ENCODE measurements around the gene LAMB3. TPM values are rescaled to one million over a fixed set of nuclear protein-coding genes. Genes with fewer than 3 reads are reported as not detected.

LAMB3 gene
- total and polyA plus RNA-seq, 2 experiments from 2014 or later, result 0.21 to 0.48 TPM

DNA sequence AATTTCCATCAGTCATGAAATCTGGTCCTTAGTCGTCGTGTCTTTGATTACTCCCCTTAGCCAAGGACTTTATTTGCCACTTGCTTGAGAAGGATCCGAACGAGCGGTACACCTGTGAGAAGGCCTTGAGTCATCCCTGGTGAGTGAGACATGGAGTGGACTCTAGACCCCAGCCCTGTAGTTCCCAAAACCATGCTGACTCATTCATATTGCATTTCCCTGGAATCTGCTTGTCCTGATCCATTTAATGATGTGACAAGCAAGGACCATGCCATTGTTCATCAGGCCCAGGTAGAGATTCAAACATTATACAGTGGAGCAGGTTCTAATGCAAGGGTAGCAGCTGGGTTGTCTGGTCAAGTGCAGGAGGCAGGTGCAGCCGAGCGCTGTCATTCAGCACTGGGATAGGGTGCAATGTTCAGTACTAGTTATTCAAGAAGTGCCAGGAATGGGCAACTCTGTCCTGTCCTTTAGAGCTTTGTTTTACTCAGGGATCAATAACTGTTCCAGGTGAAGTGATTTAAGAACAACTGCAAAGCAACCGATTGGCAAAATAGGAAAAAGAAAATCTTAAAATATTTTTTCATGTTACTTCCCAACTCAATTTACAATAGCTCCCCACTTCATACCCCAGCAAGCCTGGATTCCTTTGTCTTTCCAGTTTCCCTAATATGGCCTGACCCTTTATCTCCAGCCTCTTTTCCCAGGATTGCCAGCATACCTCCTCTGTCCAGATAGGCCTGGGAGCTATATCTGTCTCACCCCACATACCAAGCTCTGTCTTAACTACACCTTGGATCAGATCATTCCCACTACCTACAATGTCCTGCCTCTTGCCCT lies 42.2 kb downstream of the LAMB3 start:
- Histone ChIP-seq H3K27ac (peak overlapping the region; percentile 89), H3K27me3 (no peaks in the 10 kb centered on the region), H3K4me1 (ENCODE audit: low read depth) (peaks cover 10% of the 10 kb centered on the region), H3K4me3 (no peak overlapping the region), H3K36me3 (no peaks in the 10 kb centered on the region), H3K9me3 (ENCODE audit: low read depth) (no peaks in the 10 kb centered on the region)
- peak in 1 of 2 donors; percentile 42 for DNase-seq (ENCODE audit: low read depth in 1 of 2, low spot score in 1 of 2)
- TF ChIP-seq, protein P1, sequence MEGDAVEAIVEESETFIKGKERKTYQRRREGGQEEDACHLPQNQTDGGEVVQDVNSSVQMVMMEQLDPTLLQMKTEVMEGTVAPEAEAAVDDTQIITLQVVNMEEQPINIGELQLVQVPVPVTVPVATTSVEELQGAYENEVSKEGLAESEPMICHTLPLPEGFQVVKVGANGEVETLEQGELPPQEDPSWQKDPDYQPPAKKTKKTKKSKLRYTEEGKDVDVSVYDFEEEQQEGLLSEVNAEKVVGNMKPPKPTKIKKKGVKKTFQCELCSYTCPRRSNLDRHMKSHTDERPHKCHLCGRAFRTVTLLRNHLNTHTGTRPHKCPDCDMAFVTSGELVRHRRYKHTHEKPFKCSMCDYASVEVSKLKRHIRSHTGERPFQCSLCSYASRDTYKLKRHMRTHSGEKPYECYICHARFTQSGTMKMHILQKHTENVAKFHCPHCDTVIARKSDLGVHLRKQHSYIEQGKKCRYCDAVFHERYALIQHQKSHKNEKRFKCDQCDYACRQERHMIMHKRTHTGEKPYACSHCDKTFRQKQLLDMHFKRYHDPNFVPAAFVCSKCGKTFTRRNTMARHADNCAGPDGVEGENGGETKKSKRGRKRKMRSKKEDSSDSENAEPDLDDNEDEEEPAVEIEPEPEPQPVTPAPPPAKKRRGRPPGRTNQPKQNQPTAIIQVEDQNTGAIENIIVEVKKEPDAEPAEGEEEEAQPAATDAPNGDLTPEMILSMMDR (IDR thresholded peaks at IDR 0.05; ENCODE audit: low read depth, low read length), result no peak

DNA sequence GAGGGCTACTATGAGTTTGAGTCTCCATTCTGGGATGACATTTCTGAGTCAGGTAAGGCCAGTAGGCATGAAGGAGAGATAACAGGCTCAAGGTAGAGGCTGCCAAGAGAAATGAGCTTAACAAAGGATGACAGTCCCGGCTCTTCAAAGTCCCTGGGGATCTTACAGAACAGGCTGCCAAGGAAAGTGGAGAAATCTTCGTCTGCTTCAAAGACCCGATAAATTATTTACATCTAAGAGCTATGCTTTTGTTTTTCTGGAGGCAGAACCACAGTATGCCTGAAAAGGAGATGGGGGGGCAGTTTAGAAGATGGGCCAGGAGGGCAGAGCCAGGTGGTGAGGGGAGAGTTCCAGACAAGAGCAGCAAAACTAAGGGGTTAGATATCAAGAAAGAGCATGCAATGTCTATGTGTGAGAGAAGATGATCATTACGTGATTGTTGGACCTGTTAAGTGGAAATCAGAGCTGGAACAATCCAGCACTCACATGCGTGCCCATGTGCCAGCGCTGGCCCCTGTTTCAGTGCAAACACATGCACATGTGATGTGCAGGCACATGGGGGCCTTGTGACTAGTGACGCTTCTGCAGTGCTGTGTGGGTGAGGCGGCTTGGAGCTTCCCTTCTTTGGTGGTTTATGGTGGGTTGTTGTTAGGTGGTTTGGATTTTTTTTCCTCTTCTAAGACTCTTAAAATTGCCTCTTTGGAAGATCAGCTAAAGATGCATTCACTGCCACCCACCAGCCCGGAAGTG lies 43.0 kb downstream of the LAMB3 start:
- DNase-seq (ENCODE audit: low read depth in 1 of 2, low spot score in 1 of 2), result no peak
- Histone ChIP-seq H3K27ac (peak overlapping the region; percentile 89), H3K4me3 (no peak overlapping the region), H3K27me3 (no peaks in the 10 kb centered on the region), H3K36me3 (no peaks in the 10 kb centered on the region), H3K4me1 (ENCODE audit: low read depth) (peaks cover 15% of the 10 kb centered on the region), H3K9me3 (ENCODE audit: low read depth) (no peaks in the 10 kb centered on the region)
- TF ChIP-seq, protein P1 (IDR thresholded peaks at IDR 0.05; ENCODE audit: low read depth, low read length), result no peak

DNA sequence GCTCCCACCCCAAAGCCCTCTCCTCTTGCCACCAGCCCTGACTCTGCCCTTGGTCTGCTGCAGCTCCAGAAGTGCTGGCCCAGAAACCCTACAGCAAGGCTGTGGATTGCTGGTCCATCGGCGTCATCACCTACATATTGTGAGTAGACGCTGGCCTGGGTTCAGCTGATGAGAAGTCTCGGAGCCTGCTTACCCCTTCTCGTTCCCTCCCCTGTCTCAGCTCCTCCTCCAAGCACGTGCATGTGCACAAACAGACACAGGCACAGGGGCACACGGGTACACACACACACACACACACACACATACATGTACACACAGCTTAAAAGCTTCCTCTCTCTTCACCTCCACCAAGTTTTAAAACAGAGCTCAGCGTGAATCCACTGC lies 44.4 kb downstream of the LAMB3 start:
- no peaks in the 10 kb centered on the region for H3K27me3 ChIP-seq
- H3K4me3 ChIP-seq, result no peak overlapping the region
- no peaks in the 10 kb centered on the region for H3K36me3 ChIP-seq
- no peak overlapping the region for H3K27ac ChIP-seq
- DNase-seq (ENCODE audit: low read depth in 1 of 2, low spot score in 1 of 2), result no peak
- H3K4me1 ChIP-seq (ENCODE audit: low read depth), result peaks cover 21% of the 10 kb centered on the region
- TF ChIP-seq, protein P1 (IDR thresholded peaks at IDR 0.05; ENCODE audit: low read depth, low read length), result no peak
- no peaks in the 10 kb centered on the region for H3K9me3 ChIP-seq (ENCODE audit: low read depth)

DNA sequence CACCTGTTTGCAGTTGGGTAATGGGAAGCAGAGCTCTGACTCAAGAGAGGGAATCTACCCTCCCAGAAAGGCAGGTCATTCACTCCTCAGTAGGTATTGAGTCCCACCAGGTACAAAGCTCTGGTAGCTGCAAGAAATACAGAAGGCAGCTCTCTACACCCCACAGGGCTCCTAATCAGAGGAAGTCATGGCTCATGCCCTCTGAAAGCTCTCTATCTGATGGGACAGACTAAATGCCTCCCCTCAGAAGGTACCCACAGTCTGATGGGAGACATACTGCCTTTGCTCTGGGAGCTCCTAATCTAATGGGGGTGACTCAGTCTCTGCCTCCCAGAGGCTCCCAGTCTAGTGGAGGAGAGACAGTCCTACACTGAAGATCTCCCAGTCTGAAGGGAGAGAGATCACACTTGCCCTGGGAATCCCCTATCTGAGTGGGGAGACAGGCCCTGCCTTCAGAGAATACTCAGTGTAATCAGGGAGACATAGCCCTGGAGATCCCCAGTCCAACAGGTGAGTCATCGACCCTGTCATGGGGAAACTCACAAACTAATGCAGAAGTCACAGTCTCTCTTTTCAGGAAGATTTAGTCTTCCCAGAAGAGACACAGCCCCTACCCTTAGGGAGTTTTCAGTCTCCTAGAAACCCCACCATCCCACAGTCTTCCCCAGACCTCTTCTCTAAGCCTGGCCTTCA lies 45.0 kb downstream of the LAMB3 start:
- TF ChIP-seq, protein P1 (IDR thresholded peaks at IDR 0.05; ENCODE audit: low read depth, low read length), result no peak
- no peak for DNase-seq (ENCODE audit: low read depth in 1 of 2, low spot score in 1 of 2)
- H3K36me3 ChIP-seq, result no peaks in the 10 kb centered on the region
- no peaks in the 10 kb centered on the region for H3K27me3 ChIP-seq
- H3K4me1 ChIP-seq (ENCODE audit: low read depth), result peaks cover 21% of the 10 kb centered on the region
- no peak overlapping the region for H3K27ac ChIP-seq
- no peaks in the 10 kb centered on the region for H3K9me3 ChIP-seq (ENCODE audit: low read depth)
- no peak overlapping the region for H3K4me3 ChIP-seq

DNA sequence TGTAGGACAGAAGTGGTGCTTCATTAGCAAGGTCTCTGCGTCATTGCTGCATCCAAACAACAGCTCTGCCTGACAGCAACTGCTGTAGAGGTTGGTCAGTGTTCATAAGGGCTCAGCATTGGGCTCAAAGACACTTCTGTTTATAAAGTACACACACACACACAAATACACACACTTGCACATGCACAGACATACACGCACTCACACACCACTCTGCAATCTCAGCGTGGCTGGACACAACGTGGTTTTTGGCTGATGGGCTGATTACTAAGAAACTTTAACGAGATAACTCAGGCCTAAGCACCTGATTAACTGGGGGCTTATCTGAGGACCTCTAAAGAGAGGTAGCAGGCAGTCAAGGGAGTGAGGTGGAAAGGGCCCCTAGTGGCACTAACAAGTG lies 48.3 kb downstream of the LAMB3 start:
- H3K27ac ChIP-seq, result peak overlapping the region; percentile 41
- H3K4me1 ChIP-seq (ENCODE audit: low read depth), result peaks cover 11% of the 10 kb centered on the region
- H3K36me3 ChIP-seq, result no peaks in the 10 kb centered on the region
- TF ChIP-seq, protein P1 (IDR thresholded peaks at IDR 0.05; ENCODE audit: low read depth, low read length), result no peak
- H3K27me3 ChIP-seq, result no peaks in the 10 kb centered on the region
- no peak for DNase-seq (ENCODE audit: low read depth in 1 of 2, low spot score in 1 of 2)
- H3K9me3 ChIP-seq (ENCODE audit: low read depth), result no peaks in the 10 kb centered on the region
- H3K4me3 ChIP-seq, result no peak overlapping the region
